ENCODE data around the gene MEOX2. TPM values are rescaled to one million over a fixed set of nuclear protein-coding genes. Genes with fewer than 3 reads are reported as not detected.

MEOX2 gene
- total RNA-seq, 6 donors from 2014 or later, result 2.9 to 17.2 (median 8.6) TPM

DNA sequence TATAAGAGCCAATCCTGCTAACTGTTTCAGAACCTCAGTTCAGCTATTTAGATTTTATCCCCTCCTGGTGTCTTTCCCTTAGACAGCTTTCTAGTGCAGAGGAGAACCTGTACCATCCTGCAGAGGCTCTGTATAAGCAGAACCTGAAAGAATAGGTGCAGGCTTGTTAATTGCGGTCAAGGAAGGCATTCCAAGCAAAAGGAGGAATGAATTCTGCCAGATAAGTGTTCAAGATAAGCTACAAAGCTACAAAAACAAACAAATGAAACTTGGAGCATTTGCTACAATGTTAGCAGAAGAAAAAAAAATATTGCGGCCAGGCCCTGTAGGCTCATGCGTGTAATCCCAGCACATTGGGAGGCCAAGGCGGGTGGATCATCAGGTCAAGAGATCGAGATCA lies 92.0 kb downstream of the MEOX2 start:
- no peak for TF ChIP-seq POLR2A (IDR thresholded peaks at IDR 0.05)
- TF ChIP-seq EP300 (IDR thresholded peaks at IDR 0.05), result no peak
- no peak for TF ChIP-seq POLR2AphosphoS5 (IDR thresholded peaks at IDR 0.05)
- TF ChIP-seq, protein P1, sequence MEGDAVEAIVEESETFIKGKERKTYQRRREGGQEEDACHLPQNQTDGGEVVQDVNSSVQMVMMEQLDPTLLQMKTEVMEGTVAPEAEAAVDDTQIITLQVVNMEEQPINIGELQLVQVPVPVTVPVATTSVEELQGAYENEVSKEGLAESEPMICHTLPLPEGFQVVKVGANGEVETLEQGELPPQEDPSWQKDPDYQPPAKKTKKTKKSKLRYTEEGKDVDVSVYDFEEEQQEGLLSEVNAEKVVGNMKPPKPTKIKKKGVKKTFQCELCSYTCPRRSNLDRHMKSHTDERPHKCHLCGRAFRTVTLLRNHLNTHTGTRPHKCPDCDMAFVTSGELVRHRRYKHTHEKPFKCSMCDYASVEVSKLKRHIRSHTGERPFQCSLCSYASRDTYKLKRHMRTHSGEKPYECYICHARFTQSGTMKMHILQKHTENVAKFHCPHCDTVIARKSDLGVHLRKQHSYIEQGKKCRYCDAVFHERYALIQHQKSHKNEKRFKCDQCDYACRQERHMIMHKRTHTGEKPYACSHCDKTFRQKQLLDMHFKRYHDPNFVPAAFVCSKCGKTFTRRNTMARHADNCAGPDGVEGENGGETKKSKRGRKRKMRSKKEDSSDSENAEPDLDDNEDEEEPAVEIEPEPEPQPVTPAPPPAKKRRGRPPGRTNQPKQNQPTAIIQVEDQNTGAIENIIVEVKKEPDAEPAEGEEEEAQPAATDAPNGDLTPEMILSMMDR (IDR thresholded peaks at IDR 0.05), result no peak
- Histone ChIP-seq H3K9me3 (no peaks in the 10 kb centered on the region), H3K4me3 (no peak overlapping the region), H3K27ac (no peak overlapping the region), H3K27me3 (no peaks in the 10 kb centered on the region), H3K4me1 (no peaks in the 10 kb centered on the region), H3K36me3 (no peaks in the 10 kb centered on the region)
- ATAC-seq (ENCODE audit: low FRiP score in 2 of 2) (no peak), DNase-seq (no peak)
- 66 to 70% methylated on average over 5 of the region's 5 CpGs for WGBS, 2 donors

DNA sequence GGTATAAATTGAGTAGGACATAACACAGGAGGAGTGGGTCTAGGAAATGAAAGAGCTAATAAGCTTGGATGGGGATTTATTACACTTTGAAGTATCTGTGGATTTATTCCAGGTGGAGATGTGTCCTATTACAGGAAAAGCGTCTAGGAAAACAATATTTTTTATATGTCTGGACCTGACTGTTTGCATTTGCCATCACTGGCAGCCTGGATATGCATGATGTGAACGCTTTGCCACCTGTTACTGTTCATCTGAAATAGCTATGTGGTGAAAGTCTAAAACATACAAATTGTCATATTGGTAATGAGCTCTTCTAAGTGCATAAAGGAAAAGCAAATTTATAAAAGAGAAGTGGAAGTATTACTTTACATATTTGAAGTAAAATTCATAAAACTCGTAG lies 93.1 kb downstream of the MEOX2 start:
- Histone ChIP-seq H3K36me3 (no peaks in the 10 kb centered on the region), H3K27me3 (no peaks in the 10 kb centered on the region), H3K4me1 (no peaks in the 10 kb centered on the region), H3K4me3 (no peak overlapping the region), H3K9me3 (no peaks in the 10 kb centered on the region), H3K27ac (no peak overlapping the region)
- DNase-seq (no peak), ATAC-seq (ENCODE audit: low FRiP score in 2 of 2) (no peak)
- TF ChIP-seq POLR2AphosphoS5 (IDR thresholded peaks at IDR 0.05) (no peak), EP300 (IDR thresholded peaks at IDR 0.05) (no peak), POLR2A (IDR thresholded peaks at IDR 0.05) (no peak)
- WGBS, 2 donors, result 80 to 96% methylated on average over 3 of the region's 3 CpGs

DNA sequence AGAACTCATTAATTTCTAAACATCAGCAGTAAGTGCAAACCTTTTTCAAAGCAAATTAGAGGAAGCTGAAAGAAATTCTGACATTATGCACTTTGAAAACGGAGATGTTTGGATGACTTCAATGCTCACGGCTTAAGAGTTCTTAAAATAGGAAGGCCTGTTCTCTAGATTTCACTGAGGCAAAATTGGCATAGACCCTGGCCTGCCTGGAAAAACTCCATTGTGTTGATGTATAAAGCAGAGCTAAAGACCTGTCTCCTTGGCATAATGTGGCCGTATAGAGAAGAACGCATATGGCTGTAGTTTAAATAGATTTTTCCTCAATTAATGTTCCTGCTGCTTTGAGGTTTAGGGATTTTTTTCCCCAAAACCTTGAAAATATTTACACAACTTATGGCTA lies 100.2 kb downstream of the MEOX2 start:
- TF ChIP-seq EP300 (IDR thresholded peaks at IDR 0.05) (no peak), POLR2AphosphoS5 (IDR thresholded peaks at IDR 0.05) (no peak), POLR2A (IDR thresholded peaks at IDR 0.05) (no peak)
- TF ChIP-seq, protein P1 (IDR thresholded peaks at IDR 0.05), result no peak
- H3K4me1 ChIP-seq, result no peaks in the 10 kb centered on the region
- H3K36me3 ChIP-seq, result no peaks in the 10 kb centered on the region
- DNase-seq, result no peak
- no peaks in the 10 kb centered on the region for H3K27me3 ChIP-seq
- ATAC-seq (ENCODE audit: low FRiP score in 2 of 2), result no peak
- 90 to 91% methylated on average over 4 of the region's 4 CpGs for WGBS, 2 donors
- peaks cover 0 to 7% (median 2%) of the 10 kb centered on the region in 4 donors for H3K9me3 ChIP-seq
- no peak overlapping the region for H3K4me3 ChIP-seq
- H3K27ac ChIP-seq, result no peak overlapping the region

DNA sequence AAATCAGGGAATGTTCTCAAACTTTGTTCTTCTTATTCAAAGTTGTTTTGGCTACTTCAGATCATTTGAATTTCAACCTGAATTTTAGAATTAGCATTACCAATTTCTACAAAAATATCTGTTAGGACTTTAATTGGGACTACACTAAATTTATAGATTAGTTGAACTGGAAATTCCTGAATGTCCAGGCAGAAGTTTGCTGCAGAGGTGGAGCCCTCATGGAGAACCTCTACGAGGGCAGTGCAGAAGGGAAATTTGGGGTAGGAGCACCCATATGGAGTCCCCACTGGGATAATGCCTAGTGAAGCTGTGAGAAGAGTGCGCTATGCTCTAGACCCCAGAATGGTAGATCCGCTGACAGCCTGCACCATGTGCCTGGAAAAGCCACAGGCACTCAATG lies 101.9 kb downstream of the MEOX2 start:
- Histone ChIP-seq H3K36me3 (no peaks in the 10 kb centered on the region), H3K4me1 (no peaks in the 10 kb centered on the region), H3K4me3 (no peak overlapping the region), H3K9me3 (peaks cover 0 to 7% (median 2%) of the 10 kb centered on the region in 4 donors), H3K27ac (no peak overlapping the region), H3K27me3 (no peaks in the 10 kb centered on the region)
- no peak for DNase-seq
- no peak for TF ChIP-seq POLR2AphosphoS5 (IDR thresholded peaks at IDR 0.05)
- TF ChIP-seq, protein P1 (IDR thresholded peaks at IDR 0.05), result no peak
- TF ChIP-seq EP300 (IDR thresholded peaks at IDR 0.05), result no peak
- TF ChIP-seq POLR2A (IDR thresholded peaks at IDR 0.05), result no peak
- no peak for ATAC-seq (ENCODE audit: low FRiP score in 2 of 2)
- WGBS, 2 donors, result 94 to 96% methylated on average over 3 of the region's 3 CpGs

DNA sequence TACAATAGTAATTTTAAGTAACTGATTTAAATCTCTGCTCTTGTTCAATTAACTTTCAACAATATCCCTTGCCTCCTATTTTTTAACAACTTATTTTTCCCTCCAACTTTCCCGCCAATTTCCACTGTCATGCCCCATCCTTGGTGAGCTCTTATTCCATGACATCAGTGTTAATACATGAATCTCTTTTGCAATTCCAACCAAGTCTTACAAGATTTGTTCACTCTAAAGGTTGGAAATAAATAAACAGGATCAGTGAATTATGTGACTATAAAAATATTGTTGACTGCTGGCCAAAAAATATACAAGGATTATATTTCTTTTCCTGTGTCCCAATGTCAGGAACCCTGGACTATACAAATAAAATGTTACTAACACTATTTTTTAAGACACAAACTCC lies 103.7 kb downstream of the MEOX2 start:
- no peak for TF ChIP-seq POLR2A (IDR thresholded peaks at IDR 0.05)
- DNase-seq (no peak), ATAC-seq (ENCODE audit: low FRiP score in 2 of 2) (no peak)
- no peaks in the 10 kb centered on the region for H3K36me3 ChIP-seq
- peaks cover 0 to 7% (median 2%) of the 10 kb centered on the region in 4 donors for H3K9me3 ChIP-seq
- no peaks in the 10 kb centered on the region for H3K27me3 ChIP-seq
- H3K4me3 ChIP-seq, result no peak overlapping the region
- no peak overlapping the region for H3K27ac ChIP-seq
- WGBS, 2 donors, result 78 to 95% methylated on average over 1 of the region's 1 CpG
- no peaks in the 10 kb centered on the region for H3K4me1 ChIP-seq

DNA sequence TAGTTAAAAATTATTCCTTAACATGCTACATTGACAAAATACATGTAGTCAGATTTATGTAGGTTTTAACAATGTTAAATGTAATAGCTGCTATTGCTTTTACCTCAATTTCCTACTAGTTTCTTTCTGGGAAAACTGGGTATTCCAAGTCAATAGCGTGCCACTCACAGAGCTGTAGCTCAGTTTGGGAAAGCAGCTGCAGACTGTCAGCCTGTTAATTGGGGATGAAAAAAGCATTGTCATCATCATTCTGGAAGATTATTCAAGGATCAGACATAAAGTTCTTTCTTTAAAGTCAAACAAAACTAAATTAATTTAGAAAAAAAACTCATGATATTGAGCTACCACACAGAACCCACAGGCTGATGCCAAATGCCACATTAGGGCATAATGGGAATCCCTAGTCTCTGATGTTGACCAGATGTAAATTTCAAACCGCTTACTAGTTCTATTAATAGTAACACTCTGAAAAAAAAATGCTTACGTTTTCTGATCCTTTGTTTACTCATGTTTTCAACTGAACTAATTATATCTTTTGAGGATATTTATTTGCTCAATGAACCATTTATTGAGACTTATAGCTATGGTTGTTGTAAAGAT lies 105.0 kb downstream of the MEOX2 start:
- H3K4me1 ChIP-seq, result no peaks in the 10 kb centered on the region
- TF ChIP-seq POLR2AphosphoS5 (IDR thresholded peaks at IDR 0.05) (no peak), POLR2A (IDR thresholded peaks at IDR 0.05) (no peak), EP300 (IDR thresholded peaks at IDR 0.05) (no peak)
- TF ChIP-seq, protein P1 (IDR thresholded peaks at IDR 0.05), result no peak
- H3K36me3 ChIP-seq, result no peaks in the 10 kb centered on the region
- H3K27me3 ChIP-seq, result no peaks in the 10 kb centered on the region
- peaks cover 0 to 7% (median 2%) of the 10 kb centered on the region in 4 donors for H3K9me3 ChIP-seq
- ATAC-seq (ENCODE audit: low FRiP score in 2 of 2) (no peak), DNase-seq (no peak)
- H3K4me3 ChIP-seq, result no peak overlapping the region
- 46 to 49% methylated on average over 3 of the region's 3 CpGs for WGBS, 2 donors
- no peak overlapping the region for H3K27ac ChIP-seq
